ENCODE results near the gene NECTIN2.

DNA sequence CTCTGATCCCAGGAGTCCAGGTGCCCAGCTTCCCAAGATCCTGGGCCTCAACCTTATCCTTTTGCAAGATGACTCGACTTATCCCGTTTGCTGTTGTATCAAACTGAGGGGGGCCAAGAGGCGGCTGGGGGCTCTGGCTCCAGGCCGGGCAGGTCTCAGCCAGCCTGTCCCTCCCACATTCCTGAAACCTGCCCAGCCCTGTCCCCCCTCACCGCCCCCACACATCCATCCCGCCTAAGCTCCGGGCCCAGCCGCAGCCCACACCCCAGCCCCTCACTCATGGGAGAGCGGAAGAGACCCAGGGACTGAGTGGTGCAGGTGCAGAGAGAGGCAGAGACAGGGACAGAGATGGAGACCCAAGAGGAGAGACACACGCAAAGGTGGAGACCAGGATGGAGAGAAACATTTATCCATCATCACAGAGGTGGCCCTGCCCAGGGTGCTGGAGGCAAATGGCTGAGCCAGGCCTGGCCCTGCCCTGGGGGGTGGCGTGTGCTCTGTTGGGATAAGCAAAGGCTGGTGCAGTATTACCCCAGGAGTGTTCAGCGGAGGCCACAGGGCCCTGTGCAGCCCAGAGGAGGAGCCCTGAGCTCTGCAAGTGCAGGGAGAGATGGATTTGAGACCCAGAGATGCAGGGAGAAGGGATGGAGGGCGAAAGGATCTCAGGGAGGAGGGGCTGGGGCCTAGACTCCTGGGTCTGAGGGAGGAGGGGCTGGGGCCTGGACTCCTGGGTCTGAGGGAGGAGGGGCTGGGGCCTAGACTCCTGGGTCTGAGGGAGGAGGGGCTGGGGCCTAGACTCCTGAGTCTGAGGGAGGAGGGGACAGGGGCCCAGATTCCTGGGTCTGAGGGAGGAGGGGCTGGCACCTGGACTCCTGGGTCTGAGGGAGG lies 35.6 kb upstream of the NECTIN2 start:
- TF ChIP-seq, protein P1, sequence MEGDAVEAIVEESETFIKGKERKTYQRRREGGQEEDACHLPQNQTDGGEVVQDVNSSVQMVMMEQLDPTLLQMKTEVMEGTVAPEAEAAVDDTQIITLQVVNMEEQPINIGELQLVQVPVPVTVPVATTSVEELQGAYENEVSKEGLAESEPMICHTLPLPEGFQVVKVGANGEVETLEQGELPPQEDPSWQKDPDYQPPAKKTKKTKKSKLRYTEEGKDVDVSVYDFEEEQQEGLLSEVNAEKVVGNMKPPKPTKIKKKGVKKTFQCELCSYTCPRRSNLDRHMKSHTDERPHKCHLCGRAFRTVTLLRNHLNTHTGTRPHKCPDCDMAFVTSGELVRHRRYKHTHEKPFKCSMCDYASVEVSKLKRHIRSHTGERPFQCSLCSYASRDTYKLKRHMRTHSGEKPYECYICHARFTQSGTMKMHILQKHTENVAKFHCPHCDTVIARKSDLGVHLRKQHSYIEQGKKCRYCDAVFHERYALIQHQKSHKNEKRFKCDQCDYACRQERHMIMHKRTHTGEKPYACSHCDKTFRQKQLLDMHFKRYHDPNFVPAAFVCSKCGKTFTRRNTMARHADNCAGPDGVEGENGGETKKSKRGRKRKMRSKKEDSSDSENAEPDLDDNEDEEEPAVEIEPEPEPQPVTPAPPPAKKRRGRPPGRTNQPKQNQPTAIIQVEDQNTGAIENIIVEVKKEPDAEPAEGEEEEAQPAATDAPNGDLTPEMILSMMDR (IDR thresholded peaks at IDR 0.05; ENCODE audit: low read length) = no peak
- TF ChIP-seq EZH2 (optimal IDR thresholded peaks at IDR 0.05; ENCODE audit: low read depth, low read length) (no peak), EZH2phosphoT487 (IDR thresholded peaks at IDR 0.05; ENCODE audit: low read length) (no peak)
